SK-MEL-5 (cell line): ENCODE measurements around the gene DUSP22. TPM values are rescaled to one million over a fixed set of nuclear protein-coding genes. Genes with fewer than 3 reads are reported as not detected.

Experiments used
- DNase-seq: peaks from one replicate; pipeline ENCODE4 v3.0.0-alpha.2; 2016; ENCODE audit warnings: low read depth, low spot score
- in situ Hi-C: cut with HindIII; loops from 2 replicates; pipeline ENCODE4 v1.10.0; 2016; ENCODE audit warnings: low sequenced_read_pairs, high pct_unique_total_duplicates, low pct_unique_long_range_greater_than_20kb
- total RNA-seq: library from RNA; depleted of rRNA; stranded (reverse); fragments of >200 nt; shearing (Covaris generic); gene quantifications from 2 replicates; pipeline ENCODE4 v1.2.3, GENCODE V29; 2014

Gene DUSP22
- total RNA-seq, 1 experiment from 2014 or later, result 32.4 TPM

DNA sequence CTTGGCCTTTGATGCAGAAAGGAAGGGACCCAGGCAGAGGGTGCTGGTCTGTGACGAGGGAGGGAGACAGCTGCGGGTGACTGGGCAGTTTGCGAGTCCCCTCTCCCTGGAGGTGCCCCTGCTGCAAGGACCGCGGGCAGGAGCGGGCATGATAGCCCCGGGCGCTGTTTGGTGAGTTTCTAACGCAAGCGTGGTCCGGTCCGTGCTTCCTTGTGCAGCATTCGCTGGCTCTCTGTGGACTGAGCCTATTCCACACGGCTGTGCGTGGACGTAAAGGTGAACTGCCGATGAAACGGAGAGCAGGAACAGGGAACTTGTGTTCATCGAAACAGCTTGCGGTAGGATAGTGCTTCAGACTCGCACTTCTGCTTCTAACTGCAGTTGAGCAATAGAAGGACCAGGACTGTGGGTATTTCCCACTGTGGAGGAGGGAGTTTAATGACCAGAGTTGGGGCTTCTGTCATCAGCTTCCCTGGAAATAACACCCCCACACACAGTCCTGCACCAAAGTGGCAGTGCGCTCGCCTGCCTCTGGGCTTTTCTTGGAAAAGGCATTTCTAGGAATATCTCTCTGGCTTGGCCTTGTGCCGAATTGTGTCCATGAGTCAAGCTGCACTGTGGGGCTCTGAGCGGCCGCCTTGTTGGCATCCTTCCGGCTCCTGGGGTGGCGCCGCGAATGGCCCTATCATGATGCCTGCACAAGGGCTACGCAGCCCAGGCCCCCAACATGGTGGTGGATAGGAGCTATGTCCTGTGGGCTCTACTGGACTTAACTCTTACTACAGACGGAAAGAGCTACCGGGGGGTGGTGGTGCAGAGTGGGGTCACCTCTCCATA, 48.9 kb downstream of the DUSP22 start:
- in situ Hi-C loops, result no loop called here

DNA sequence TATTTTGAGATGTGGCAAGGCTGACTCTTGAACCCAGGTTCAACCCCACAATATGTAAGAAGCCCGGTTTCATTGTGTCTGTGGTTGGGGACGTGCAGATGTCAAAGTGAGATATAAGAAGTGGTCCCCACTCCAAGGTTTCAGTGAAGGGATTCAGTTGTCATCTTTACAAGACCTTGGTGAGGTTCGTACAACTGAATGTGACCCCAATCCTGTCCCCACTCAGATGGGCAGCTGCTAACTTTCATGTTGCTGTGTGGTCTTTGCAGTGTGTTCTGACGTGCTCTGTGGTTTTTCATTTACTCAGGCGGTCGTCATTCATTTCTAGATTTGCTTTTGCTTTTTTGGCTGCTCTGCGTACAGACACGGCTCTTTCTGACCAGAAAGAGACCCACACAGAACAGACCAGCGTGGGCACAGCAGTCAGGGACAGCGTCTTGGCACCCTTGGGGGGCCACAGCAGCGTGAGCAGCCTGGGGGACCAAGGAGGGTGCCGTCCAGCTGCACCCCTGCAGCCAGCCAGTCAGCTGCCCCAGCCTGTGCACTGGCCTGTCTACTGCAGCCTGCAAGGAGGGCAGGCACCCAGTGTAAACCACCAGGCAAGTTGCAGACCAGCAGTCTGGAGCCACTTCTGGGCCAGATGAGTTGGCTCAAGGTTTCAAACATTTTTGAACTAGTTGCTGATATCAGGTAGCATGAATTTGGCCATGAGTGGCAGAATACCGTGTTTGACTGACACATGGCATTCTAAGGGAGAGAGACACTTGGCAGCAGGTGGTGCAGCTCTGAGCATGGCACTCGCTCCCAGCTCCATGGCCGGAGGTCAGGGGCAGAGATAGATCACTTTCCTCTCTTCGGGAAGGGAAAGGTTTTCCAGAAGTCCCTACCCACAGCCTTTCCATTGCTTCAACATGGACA, 49.9 kb downstream of the DUSP22 start:
- in situ Hi-C loops, result no loop called here
- no peak for DNase-seq

More for the DNA sequence above, 48.9 kb downstream of the DUSP22 start:
- no peak for DNase-seq

DNA sequence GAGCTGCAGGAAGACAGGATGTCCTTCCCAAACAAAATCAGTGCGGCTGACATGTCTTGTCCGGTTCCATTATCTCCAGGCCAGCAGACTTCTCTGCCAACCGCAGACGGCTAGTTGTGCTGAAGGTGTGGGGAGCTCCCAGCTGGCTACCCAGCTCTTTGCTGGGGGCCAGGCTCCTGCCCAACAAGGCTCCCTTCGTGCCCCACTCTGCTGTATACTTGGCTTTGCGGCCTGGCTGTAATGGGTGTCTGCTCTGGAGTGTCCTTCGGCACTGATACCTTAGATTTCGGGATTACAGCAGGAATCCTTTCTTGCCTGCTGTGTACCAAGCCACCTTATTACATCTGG, 50.5 kb downstream of the DUSP22 start:
- DNase-seq, result no peak
- in situ Hi-C loops, result no loop called here

DNA sequence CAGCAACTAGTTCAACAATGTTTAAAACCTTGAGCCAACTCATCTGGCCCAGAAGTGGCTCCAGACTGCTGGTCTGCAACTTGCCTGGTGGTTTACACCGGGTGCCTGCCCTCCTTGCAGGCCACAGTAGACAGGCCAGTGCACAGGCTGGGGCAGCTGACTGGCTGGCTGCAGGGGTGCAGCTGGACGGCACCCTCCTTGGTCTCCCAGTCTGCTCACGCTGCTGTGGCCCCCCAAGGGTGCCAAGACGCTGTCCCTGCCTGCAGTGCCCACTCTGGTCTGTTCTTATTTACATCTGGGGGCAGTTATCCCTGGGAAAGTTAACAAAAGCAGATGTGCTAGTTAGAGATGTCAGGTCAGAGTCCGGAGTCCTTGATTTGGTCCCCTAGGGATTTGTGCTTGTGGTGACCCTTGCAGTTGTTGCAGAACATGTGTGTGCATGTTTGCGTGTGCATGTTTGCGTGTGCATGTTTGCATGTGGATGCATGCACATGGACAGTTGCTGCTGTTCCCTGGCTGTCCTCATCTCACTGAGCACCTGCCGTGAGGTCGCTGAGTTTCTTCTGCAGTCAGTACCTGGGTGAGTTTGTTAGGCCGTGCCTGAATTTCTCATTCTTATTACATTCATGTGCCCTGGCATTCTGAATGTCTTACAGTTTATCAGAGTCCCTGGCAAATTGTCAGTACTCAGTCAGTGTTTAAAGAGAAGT, 51.1 kb downstream of the DUSP22 start:
- DNase-seq, result no peak
- in situ Hi-C loops, result no loop called here

DNA sequence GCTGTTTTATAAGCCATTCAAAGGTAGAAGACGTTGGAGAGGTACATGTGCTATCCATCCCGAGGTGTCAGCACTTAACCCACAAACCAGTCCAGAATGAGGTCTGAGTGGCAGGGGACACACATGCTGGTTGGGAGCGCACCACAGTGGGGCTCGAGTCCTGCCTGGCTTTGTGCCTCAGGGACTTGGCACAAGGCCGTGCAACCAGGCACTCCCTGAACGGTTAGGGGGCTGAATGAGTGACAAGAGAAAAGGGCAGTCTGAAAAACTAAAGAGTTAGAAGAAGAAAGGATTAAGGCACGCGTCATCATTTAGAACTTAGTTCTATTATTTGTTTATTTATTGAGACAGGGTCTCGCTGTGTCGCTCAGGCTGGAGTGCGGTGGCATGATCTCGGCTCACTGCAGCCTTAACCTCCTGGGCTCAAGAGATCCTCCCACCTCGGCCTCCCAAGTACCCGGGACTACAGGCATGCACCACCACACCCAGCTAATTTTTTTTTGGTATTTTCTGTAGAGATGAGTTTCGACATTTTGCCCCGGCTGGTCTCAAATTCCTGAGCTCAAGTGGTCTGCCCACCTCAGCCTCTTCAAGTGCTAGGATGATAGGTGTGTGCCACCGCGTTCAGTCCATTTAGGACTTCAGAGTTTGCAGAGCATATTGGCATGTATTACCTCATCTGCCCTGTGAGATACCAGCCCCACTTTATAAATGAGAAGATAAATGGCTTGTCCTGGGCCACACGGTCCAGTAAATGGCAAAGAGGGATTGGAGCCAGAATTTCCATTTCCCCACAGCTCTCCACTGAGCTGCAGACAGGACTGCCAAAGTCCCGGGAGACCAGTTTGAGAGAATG, 51.9 kb downstream of the DUSP22 start:
- no peak for DNase-seq
- in situ Hi-C loops, result no loop called here

DNA sequence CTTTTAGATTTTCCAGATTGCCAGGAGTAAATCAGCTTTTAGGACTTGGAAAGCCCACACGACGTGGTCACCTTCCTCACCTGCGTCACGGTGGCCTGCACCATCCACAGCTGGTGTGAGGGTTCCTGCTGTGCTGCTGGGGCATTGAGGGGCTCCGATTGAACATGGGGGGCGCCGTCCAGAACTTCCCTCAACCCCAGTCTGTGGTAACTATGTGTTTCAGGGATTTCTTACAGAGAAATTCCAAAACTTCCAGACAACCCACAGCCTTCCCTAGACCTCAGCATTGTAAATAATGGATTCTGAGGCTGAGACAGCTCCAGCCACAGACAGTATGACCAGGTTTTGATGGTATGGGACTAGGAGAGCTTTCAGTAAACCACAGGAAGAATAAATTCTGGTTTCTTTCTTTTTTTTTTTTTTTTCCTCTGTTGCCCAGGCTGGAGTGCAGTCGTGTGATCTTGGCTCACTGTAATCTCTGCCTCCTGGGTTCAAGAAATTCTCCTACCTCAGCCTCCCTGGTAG, 52.6 kb downstream of the DUSP22 start:
- no peak for DNase-seq
- in situ Hi-C loops, result no loop called here

DNA sequence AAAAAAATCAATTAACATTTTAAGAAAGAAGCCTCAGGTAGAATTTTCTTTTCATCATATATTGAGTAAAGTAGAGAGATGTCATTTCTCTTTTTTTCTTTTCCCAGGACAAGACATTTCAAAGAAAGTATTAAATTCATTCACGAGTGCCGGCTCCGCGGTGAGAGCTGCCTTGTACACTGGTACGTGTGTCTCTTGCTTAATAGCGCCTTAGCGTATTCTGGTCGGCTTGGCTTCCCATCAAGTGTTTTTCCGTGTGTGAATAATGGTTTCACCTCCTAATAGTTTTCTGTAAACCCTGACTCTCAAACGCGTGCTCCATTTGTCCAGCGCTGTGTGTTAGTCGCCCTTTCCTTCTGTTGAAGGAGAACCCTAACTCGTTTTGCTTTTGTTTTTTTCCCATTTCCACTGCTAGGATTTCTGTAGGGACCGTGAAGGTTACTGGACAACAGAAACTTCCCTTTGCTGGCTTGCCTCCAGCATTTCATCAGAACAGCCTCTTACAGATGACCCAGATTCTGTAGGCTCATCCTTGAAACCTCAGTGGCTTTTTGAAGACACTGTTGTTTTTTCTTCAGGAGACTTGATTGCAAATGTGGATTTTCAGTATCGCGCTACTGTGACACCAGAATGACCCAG, 53.6 kb downstream of the DUSP22 start:
- DNase-seq, result no peak
- in situ Hi-C loops, result no loop called here

DNA sequence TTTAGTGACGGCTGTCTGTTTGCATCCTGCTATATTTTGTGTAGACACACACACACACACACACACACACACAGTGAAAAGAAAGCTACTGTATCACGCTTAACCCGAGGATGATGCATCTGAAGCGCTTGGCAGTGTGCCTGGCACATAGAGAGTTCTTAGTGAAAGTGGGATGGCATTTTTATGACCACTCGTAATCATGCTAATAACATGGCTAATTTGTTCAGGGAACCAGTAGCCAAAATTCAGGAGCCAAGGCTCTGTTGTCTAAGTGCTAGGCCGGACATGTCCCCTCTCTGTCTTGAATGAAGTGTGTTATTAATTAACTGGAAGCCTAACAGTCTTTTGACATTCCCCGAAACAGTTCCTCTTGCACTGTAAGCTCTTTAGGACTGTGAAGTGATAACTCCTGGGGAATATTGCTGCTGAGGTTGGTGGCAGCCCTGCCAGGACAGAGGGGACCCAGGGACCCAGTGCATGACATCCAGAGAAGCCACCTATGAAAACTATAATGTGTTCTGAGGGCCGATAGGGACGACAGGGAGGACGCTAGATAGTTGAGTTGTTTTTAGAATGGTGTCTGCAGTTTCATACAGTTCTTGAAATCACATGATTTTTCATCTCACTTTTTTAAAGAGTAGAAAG, 54.2 kb downstream of the DUSP22 start:
- DNase-seq, result no peak
- in situ Hi-C loops, result no loop called here

DNA sequence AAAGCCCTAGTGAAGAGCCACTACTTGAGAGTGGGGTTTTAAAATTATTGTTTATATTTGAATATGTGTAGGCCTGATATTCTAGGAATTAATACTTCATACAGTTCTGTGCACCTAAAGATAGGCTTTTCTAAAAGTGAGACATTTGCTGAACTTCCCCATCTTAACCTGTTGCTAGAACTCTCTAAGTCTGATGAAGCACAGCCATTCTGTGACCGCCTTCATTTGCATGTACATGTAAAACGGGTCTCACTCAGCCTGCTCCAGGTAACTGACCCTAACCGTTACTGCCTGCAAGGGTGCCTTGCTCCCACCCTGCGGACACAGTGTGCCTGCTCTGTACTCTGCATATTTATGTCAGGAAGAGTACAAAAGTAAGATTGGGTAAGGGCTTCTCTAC, 54.9 kb downstream of the DUSP22 start:
- in situ Hi-C loops, result no loop called here
- no peak for DNase-seq

DNA sequence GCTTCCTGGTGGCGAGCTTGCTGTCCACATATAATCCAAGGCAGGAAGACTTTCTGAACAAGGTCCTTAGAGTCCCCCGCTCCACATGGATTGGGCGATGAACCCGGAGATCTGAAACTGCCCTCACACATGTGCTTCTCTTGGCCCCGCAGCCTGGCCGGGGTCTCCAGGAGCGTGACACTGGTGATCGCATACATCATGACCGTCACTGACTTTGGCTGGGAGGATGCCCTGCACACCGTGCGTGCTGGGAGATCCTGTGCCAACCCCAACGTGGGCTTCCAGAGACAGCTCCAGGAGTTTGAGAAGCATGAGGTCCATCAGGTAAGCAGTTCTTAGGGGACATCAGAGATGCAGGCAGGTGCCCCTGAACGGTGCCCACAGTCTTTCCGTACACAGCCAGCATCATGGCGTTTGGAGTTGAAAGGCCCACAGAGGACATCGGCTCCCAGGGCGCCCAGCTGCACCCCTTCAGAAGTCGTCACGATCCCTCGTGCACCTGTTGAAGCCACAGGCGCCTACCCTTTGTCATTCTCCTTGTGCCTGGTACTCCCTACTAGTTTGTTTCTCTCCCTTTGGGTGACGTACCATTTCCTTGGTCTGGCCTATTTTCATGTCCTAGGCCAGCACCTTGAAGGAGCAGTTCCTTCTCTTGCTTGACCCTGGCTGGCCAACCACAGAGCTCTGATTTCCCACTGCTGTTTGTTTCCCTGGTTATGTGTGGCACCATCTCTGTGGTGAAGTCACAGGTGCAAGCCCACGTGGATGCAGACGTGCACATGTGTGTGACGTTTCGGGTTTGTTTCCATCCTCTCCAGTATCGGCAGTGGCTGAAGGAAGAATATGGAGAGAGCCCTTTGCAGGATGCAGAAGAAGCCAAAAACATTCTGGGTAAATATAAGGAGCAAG, 55.9 kb downstream of the DUSP22 start:
- in situ Hi-C loops, result no loop called here
- DNase-seq, result no peak

DNA sequence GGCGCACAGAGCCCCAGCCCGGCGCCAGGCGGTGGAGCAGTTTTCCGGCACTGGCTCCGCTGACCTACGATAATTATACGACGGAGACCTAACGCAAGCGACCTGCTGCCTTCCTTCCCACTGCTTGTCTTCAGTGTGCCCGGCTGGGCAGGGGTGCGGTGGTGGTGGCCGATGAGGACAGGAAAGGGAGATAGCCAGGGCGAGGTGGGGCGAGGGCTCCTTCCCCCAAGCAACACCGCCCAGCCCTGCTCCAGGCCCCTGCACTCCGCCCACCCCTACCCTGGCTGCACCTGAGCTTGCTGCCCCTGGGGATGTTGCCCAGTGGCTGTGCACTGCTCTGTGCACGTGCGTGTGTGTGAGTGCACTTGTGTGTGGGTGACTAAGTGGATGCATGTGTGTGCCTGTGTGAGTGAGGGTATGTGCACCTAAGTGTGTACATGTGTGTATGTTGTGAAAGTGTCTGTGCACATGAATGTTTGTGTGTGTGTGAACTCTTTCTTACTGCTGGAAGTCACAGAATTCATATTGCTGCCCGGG, 56.6 kb downstream of the DUSP22 start:
- no peak for DNase-seq
- in situ Hi-C loops, result no loop called here

DNA sequence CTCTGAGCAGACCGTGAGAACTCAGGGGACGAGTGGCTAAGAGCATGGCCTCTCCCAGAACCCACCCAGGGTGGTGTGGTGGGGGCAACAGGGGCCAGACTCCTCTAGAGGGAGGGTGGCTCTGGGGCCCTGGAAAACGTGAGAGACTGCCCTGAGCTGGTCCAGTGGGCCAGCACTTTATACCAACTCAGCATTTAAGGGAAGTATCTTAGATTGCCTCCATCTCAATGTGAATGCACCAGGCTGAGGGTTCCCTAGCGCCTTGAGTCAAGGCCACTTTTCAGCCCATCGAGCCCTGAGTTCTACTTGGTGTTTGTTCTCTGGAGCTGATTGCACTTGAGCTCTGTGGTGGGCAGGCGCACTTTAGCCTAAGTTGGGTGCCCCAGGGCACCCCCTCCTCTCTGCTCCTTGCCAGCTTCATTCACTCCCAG, 57.2 kb downstream of the DUSP22 start:
- in situ Hi-C loops, result no loop called here
- no peak for DNase-seq

DNA sequence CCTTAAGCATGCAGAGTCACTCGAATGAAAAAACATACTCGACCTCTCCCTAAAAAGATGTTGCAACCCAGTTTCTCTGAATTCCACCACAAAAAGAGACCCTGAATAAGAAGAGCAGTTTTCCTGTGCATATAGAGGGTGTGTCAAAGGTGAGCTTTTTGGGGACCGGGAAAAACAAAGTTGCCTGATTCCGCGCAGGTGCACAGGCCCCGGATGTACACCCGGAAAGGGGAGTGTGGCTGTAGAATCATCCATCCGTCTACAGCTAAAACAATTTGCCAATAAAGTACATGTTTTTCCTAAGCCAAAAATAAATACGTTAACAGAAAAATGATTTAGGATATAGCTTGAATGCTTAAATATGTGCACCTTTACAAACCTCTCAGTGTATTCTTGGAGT, 58.1 kb downstream of the DUSP22 start:
- no peak for DNase-seq
- in situ Hi-C loops, result no loop called here

DNA sequence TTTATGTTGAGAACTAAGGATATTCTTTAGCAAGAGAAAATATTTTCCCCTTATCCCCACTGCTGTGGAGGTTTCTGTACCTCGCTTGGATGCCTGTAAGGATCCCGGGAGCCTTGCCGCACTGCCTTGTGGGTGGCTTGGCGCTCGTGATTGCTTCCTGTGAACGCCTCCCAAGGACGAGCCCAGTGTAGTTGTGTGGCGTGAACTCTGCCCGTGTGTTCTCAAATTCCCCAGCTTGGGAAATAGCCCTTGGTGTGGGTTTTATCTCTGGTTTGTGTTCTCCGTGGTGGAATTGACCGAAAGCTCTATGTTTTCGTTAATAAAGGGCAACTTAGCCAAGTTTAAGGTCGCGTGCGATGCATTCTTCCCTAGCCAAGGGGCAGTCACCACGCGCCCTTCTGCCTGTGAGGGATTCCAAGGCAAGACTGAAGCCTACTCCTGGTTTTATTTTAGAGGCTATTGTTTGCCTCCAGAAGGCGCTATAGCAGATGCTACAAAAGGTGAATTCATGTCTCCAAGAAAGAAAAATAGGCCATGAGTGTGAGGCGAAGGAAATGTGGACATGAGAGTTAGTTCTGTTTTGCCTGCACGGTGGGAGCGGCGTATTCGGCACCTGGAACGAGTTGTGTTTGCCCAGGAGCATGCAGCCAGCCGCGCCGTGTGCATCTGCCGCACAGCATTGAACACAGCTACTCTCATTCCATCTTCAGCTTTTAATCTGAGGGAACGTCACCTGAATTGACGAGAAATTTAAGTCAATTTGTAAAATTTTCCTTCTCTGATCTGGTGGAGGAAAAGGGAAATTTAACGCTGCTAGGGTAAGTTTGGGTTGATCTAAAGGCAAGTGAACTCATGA, 59.0 kb downstream of the DUSP22 start:
- in situ Hi-C loops, result no loop called here
- DNase-seq, result peak; percentile 15
